ENCODE data around the gene ZGPAT.

The ZGPAT gene

DNA sequence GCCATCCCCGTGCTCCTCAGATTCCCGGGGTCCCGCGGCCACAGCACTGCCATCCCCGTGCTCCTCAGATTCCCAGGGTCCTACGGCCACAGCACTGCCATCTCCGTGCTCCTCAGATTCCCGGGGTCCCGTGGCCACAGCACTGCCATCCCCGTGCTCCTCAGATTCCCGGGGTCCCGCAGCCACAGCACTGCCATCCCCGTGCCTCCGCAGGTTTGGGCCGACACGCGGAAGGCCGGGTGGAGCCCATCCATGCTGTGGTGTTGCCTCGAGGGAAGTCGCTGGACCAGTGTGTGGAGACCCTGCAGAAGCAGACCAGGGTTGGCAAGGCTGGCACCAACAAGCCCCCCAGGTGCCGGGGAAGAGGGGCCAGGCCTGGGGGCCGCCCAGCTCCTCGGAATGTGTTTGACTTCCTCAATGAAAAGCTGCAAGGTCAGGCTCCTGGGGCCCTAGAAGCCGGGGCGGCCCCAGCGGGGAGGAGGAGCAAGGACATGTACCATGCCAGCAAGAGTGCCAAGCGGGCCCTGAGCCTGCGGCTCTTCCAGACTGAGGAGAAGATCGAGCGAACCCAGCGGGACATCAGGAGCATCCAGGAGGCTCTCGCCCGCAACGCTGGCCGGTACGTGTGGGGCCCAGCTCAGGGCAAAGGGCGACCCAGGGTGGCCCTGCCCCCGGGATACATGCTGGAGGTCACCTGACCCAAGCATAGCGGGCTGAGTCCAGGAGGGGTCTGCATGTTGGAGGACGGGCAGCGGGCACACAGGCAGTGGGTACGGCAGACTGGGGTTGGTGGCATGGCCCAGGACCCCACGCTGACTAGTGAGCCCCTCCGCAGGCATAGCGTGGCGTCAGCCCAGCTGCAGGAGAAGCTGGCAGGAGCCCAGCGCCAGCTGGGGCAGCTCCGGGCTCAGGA lies 27.4 kb downstream of the ZGPAT start:
- no peak for DNase-seq (ENCODE audit: low spot score)

DNA sequence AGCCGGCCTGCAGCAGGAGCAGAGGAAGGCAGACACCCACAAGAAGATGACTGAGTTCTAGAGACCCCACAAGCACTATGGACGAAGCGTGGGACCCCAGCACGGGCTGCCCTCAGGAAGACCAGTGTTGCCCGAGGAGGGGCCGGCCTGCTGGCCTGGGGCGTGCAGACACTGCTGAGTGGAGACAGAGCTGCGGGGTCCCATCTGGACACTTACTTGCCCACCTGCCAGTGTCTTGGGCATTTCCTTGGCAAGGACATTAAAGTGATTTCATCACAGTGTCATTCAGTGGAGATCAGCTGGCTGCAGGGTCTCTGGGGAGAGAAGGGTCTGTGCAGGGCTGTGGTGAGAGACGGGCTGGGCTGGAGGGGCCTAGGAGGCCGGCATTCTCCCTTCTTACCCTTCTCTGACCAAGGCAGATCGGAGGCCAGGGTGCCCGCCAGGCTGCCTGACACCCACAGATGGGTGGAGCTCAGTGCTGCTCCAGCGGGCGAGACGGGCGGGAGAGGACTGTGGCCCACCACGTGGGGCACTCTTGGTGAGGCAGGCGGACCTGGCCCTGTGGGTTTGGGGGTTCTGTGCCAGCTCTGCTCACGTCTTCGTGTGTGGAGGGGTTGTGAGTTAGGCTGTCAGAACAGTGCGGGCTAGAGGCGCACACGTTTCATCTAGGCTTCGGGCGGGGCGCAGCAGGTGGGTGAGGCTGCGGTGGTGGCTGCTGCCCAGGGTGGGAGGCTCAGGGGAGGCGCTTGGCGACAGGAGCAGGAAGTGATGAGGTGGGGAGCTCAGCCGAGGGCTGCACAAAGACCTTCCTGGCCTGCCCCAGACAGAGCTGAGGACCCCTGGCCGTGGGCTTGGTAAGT lies 28.2 kb downstream of the ZGPAT start, which contains the start of gene LIME1:
Gene LIME1 (plus strand): TSS at position 806 of the 860 bp plus-strand sequence. CDS start 886 bp downstream, outside the sequence.
- DNase-seq (ENCODE audit: low spot score) = no peak

DNA sequence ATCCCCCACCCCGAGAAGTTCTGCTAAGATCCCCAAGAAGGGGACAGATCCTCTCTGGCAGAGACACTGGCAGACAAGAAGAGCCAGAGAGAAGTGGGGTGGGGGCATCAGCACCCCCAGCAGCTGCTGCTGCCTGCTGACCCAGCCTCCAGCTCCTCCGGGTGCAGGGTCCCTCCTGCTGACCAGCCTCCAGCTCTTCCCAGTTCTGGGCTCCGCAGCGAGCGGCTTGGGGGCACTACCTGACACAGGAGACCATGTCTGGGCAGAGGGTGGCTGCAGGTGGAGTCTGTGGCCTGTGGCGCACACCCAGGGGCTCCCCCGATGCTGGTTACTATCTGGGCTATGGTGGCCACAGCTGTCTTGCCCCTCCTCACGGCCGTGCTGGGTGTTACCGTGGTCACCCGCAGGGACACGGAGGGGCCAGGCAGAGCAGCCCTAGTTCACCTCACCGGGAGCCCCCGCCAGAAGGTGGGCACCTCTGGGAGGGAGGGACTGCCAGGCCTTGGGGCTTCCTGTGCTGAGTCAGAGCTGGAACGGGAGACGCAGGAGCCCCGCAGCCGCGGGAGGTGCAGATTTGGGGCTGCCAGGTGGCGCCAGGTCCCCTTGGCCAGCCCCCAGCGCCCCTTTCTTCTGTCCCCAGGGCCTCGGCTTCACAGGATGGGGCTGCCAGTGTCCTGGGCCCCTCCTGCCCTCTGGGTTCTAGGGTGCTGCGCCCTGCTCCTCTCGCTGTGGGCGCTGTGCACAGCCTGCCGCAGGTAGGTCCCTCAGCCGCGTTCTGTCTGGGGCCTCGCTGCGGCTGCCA lies 29.3 kb downstream of the ZGPAT start:
- DNase-seq (ENCODE audit: low spot score) = no peak

DNA sequence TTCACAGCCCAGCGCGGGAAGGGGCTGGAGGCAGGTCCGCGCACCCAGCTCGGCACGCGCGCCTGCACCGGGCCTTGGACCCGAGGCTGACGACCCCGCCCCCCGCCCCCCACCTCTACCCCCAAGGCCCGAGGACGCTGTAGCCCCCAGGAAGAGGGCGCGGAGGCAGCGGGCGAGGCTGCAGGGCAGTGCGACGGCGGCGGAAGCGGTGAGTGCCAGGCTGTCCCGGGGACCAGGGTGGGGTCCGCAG lies 29.8 kb downstream of the ZGPAT start:
- DNase-seq (ENCODE audit: low spot score) = no peak

DNA sequence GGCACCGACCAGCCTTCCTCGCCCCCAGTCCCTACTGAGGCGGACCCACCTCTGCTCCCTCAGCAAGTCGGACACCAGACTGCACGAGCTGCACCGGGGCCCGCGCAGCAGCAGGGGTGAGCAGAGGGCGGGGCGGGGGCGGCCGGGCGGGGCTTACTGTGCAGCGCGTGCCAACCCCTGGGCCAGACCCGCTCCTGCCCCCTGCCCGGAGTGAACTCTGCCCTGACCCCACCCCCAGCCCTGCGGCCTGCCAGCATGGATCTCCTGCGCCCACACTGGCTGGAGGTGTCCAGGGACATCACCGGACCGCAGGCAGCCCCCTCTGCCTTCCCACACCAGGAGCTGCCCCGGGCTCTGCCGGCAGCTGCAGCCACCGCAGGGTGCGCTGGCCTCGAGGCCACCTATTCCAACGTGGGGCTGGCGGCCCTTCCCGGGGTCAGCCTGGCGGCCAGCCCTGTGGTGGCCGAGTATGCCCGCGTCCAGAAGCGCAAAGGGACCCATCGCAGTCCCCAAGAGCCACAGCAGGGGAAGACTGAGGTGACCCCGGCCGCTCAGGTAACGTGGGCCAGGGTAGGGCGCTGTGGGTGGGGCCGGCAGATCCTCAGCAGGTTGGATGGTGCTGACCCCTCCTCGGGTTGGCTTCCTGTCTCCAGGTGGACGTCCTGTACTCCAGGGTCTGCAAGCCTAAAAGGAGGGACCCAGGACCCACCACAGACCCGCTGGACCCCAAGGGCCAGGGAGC lies 30.3 kb downstream of the ZGPAT start:
- no peak for DNase-seq (ENCODE audit: low spot score)

DNA sequence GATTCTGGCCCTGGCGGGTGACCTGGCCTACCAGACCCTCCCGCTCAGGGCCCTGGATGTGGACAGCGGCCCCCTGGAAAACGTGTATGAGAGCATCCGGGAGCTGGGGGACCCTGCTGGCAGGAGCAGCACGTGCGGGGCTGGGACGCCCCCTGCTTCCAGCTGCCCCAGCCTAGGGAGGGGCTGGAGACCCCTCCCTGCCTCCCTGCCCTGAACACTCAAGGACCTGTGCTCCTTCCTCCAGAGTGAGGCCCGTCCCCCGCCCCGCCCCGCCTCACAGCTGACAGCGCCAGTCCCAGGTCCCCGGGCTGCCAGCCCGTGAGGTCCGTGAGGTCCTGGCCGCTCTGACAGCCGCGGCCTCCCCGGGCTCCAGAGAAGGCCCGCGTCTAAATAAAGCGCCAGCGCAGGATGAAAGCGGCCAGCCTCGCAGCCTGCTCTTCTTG lies 30.9 kb downstream of the ZGPAT start:
- peak; percentile 86 for DNase-seq (ENCODE audit: low spot score)

DNA sequence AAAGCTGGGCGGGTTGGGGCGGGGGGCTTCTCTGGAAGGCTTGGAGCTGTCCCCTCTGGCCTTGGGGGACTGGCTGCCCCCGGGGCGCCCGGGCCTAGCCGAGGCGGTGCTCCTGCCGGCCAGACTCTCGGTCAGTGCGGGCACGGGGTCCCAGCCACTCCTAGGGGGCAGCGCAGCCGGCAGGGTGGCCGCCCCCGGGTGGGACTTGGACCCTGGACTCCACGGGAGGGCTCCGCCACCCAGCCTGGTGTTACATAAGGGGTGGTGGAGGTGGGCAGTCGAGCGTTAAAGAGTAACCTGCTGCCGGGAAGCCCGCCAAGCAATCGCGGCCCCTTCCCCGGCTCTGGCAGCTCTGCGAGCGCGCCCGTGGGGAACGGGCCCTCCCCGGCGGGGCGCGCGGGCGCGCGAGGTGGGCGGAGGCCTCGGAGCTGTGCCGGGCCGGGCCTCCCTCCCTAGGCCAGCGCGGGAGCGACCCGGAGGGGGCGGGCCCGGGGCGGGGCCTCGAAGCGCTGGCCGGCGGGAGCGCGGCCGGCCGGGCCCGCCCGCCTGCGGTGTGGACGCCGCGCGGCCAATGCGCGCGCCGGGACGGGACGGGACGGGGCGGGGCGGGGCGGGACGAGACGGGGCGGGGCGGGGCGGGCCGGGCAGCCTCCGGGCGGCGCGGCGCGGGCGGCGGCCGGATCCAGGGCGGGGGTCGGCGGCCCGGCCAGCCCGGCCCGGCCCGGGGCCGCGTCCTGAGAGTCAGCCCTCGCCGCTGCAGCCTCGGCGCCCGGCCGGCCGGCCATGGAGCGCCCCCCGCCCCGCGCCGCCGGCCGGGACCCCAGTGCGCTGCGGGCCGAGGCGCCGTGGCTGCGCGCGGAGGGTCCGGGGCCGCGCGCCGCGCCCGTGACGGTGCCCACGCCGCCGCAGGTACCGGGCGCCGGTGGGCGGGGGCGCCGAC lies 31.6 kb downstream of the ZGPAT start, which contains the start of gene SLC2A4RG:
Gene SLC2A4RG (plus strand): TSS at position 647 of the 940 bp plus-strand sequence. CDS start 137 bp downstream, at position 784.
- DNase-seq (ENCODE audit: low spot score) = peak; percentile 97

DNA sequence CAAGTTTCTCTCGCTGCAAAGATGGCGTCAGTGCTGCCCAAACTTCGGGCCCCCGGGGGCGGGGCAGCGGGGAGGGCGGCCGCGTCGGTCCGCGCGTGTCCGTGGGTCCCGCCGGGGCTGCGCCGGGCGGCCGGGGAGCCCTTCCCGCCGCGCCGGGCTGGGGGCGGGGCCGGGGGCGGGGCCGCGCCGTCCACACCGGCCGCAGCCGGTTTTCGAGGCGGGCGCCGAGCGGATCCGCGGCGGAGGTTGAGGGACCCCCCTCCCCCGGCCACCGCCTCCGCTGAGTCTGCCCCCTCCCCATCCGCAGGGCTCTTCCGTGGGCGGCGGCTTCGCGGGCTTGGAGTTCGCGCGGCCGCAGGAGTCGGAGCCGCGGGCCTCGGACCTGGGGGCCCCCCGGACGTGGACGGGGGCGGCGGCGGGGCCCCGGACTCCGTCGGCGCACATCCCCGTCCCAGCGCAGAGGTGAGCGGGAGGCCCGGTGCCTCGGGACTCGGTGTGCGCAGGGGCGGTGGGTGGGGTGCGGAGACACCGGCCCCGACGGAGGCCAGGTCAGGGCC lies 32.3 kb downstream of the ZGPAT start:
- no peak for DNase-seq (ENCODE audit: low spot score)

DNA sequence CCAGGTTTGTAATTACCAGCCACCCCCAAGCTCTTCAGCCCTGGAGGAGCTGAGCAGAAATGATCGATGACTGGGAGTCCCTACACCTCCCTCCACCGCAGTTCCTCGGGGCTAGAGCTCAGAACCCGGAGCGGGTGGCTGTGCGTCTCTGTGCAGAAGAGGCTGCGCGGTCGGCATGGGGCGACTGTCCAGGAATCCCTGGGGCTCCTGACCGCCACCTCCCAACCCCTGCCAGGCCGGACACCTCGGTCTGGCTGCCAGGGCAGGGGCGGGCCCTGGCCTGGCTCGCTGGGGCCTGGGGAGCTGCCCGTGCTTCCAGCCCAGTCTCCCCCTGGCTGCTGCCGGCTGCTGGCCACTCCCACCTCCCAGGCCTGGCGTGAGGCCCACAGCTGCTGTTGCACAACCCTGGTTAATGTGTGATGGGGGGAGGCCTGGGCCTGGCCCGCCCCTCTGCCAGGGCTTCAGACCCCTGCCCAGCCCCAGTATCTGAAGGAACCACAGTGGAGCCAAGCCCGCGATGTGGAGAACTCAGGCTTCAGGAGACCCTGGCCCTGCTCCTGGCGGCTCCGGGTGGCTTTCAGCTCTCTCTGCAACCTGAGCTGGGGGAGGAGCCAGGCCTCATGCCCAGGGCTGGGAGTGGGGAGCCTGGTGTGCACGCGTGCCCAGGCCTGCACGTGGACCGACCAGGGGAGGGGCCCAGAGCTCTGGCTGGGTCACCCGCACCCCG lies 33.0 kb downstream of the ZGPAT start:
- DNase-seq (ENCODE audit: low spot score) = peak; percentile 99

DNA sequence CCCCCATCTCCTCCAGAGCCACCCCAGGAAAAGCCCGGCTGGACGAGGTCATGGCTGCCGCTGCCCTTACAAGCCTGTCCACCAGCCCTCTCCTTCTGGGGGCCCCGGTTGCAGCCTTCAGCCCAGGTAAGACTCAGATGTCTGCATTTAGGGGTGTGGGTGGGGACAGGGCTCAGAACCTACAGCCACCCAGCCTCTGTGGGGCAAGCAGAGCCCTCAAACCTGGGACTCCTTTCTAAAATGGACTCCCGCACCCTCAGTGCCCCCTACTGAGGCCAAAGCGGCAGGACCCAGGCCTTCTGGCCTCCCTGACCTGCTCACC lies 33.5 kb downstream of the ZGPAT start:
- no peak for DNase-seq (ENCODE audit: low spot score)

DNA sequence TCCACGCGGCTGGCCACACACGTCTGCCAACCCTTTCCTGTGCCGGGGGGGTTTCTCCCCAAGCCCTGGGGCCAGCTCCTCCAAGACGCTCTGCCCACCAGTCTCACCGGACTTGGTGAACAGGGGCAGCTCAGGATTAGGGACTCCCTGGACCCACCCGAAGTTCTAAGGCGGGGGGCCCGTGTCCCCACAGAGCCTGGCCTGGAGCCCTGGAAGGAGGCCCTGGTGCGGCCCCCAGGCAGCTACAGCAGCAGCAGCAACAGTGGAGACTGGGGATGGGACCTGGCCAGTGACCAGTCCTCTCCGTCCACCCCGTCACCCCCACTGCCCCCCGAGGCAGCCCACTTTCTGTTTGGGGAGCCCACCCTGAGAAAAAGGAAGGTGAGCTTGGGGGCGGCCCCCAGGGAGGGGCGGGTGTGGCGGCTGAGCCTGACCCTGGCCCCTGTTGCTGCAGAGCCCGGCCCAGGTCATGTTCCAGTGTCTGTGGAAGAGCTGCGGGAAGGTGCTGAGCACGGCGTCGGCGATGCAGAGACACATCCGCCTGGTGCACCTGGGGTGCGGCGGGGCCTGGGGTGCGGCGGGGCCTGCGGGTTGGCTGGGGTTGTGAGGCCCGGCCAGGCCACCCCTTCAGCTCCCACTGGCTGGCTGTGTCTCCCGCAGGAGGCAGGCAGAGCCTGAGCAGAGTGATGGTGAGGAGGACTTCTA lies 34.0 kb downstream of the ZGPAT start:
- no peak for DNase-seq (ENCODE audit: low spot score)

DNA sequence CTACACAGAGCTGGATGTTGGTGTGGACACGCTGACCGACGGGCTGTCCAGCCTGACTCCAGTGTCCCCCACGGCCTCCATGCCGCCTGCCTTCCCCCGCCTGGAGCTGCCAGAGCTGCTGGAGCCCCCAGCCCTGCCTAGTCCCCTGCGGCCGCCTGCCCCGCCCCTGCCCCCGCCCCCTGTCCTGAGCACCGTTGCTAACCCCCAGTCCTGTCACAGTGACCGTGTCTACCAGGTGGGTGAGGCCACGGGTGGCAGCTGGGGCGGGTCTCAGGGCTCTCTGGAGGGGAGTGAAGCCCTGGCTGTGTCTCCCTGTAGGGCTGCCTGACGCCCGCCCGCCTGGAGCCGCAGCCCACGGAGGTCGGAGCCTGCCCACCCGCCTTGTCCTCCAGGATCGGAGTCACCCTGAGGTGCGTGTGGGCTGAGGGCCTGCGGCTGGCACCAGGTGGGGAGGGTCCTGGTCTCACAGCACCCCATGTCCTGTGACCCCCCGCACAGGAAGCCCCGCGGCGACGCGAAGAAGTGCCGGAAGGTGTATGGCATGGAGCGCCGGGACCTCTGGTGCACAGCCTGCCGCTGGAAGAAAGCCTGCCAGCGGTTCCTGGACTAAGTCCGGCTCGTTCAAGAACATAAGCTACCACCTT lies 34.7 kb downstream of the ZGPAT start:
- DNase-seq (ENCODE audit: low spot score) = no peak

DNA sequence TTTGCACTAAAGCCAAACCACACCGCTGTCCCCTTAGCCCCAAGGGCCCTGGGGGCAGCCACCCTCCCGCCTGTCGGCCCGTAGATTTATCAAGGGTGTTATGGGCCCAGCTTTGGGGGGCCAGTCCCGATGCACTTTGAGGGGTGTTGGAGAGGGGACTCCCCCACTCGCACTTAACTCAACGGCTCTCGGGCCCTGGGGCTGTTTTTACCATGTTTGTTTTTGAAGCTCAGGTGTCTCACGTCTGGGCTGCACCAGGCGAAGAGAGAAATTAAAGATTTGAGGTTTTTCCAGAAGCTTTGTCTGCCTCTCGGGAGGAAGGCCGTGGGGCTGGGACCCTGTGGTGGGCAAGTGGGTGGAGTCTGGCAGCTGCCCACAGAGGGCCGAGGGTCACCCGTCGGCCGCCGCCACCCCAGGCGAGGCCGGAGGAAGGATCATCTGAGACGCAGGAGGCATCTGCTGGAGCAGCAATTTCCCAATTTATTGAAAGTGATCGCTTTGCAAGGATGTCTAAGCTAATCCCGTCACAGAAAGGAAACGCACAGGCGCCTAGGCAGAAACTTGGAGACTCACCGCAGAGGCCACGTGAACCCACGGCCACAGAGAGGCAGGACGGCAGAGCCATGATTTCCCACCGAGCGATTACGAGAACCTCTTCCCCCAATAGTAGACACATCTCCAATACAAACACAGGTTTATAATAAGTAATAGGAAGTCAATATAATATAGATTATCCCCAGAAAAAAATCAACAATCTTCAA lies 35.6 kb downstream of the ZGPAT start:
- no peak for DNase-seq (ENCODE audit: low spot score)

DNA sequence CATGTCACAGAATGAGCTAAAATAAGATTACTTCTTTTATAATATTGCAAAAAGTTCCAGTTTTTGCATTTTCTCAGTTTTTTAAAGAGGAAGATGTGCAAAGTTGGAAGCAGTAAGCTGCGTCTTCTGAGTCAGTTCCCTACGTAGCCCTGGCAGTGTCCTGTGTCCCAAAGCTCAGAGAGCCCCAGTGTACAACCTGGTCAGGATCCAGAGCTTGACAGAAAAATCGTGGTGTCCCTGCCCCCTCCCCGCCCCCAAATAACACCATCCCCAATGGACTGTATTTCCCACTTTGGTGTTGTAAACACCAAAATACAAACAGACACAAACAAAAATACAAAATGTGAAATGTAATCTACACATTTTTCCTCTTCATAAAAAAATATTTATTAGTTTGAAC lies 36.3 kb downstream of the ZGPAT start:
- DNase-seq (ENCODE audit: low spot score) = no peak

DNA sequence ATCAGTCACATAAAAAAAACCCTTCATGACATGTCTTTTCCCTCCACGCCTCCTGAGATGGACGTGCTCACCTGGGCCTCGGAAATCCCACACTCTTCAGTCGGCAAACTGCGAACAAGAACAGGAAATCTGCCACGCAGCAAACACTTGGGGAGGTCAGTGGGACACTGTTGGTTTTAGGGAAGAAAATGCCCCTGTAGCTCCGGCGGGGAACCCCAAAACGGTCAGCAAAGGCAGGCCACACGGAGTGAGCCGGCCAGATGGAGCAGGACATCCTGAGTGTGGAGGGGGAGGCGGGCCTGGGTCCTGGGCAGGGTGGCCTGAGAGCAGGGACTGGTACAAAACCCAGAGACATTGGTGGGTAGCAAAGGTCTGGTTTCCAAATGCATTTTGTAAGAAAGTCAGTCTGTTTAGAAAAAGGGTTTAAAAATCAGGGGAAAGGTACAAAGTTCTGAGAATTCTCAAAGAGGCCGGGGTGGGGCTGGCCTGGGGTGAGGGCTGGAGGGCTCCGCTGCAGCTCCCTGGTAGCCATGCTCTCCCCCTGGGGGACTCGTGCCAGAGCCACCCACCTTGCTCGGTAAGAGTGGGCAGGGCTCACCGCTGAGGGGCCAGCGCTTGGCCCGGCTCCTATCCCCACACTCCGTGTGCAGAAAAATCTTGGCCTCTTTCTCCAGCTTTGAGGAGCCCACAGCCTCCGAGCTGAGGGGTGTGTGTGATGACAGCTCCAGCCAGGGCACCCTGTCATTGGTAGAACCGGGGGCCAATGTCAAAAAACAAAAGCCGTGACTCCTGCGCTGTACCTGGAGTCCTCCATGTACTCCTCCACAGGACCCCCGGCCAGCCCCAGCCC lies 37.0 kb downstream of the ZGPAT start:
- DNase-seq (ENCODE audit: low spot score) = peak; percentile 28

DNA sequence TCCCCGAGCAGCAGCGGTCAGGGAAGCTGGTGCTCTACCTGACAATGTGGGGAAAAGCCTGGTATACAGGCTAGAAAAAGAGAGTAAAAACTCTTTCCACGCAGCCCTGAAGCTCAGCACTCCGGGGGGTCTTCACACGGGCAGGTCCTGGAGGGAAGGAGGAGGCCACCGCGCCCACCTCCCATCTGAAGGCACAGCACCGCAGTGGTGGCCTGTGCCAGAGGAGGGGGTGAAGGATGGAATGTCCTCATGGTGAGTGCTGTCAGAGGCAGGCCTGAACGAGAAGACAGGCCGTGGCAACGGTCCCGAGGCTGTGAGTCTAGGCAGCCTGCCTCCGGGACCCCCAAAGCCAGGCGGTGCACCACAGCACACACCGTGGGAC lies 37.6 kb downstream of the ZGPAT start:
- DNase-seq (ENCODE audit: low spot score) = peak; percentile 23

Measured in HuH-7 (cell line).